ENCODE results near the gene PLXNB2.

The PLXNB2 gene

DNA sequence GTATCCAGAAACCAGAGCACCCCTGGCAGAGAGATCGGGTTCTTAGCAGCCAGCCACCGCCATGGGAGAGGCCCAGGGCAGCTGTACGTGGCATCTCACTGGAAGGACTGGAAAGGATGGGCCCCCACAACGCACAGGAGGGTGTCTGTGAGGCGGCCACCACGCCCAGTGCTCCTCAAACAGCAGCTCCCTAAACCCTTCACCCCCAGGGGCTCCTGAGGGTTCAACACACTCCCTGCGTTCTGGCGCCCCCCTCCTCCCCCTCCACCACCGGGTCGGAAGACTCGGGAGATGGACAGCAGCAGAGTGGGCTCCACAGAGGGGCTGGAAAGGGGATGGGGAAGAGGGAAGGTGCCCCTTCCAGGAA lies 47.0 kb downstream of the PLXNB2 start:
- TF ChIP-seq, protein P1, sequence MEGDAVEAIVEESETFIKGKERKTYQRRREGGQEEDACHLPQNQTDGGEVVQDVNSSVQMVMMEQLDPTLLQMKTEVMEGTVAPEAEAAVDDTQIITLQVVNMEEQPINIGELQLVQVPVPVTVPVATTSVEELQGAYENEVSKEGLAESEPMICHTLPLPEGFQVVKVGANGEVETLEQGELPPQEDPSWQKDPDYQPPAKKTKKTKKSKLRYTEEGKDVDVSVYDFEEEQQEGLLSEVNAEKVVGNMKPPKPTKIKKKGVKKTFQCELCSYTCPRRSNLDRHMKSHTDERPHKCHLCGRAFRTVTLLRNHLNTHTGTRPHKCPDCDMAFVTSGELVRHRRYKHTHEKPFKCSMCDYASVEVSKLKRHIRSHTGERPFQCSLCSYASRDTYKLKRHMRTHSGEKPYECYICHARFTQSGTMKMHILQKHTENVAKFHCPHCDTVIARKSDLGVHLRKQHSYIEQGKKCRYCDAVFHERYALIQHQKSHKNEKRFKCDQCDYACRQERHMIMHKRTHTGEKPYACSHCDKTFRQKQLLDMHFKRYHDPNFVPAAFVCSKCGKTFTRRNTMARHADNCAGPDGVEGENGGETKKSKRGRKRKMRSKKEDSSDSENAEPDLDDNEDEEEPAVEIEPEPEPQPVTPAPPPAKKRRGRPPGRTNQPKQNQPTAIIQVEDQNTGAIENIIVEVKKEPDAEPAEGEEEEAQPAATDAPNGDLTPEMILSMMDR (conservative IDR thresholded peaks at IDR 0.05; ENCODE audit: low read depth, low read length) = no peak
- peak overlapping the region; percentile 53 for H3K4me3 ChIP-seq (ENCODE audit: low read length)
- DNase-seq (ENCODE audit: low read depth) = no peak

DNA sequence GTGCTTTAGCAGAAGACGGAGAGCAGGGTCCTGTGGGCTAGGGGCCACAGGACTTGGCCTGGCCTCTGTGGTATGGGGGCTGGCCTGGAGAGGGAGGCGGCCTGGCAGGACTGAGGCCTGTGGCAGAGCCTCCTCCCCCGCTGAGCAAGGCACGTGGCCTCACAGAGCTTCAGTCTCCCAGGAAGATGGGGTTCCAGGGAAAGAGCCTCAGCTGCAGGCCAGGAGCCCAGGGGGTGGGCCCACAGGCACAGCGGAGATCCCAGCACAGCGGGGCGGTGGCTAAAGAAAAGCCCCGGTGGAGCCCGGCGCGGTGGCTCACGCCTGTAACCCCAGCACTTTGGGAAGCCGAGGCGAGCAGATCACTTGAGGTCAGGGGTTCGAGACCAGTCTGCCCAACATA lies 48.1 kb downstream of the PLXNB2 start:
- TF ChIP-seq, protein P1 (conservative IDR thresholded peaks at IDR 0.05; ENCODE audit: low read depth, low read length) = no peak
- no peak for DNase-seq (ENCODE audit: low read depth)
- H3K4me3 ChIP-seq (ENCODE audit: low read length) = no peak overlapping the region

DNA sequence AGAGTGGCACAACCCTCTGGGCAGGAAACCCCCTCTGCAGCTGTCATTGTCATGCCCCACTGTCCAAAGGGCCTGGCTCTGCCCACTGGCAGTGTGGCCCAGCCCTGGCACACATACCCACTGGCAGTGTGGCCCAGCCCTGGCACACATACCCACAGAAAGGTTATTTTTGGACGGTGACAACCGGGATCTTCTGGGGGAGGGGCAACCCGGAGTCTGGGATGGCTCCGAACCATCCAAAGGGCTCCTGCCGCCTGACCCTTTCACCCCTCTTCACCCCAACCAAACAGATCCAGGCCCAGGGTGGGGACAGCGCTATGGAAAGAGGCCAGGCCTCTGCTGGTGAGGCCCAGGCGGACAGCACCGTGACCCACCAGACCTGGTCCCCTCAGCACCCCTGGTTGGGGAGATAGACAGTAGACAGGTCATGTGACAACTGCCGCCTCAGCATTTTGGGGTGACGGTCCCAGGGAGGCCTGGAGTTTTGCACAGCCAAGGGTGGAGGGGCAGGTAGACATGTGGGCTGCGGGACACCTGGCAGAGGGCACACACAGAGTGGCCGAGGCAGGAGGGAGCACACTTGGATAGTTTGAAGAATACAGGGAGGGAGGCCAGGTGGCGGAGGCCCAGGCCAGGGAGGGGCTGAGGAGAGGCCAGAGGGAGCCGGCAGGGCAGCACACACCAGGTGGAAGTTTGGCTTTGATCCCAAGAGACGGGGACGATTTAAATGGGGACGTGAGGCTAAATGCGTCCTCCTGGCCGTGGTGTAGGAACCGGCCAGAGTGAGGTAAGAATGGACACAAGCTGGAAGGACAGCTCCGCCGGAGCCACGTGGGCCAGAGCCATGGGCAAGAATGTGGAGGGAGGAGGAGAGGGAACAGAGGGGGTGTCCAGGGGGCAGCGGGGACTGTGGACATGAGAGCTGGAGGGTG lies 48.8 kb downstream of the PLXNB2 start:
- TF ChIP-seq, protein P1 (conservative IDR thresholded peaks at IDR 0.05; ENCODE audit: low read depth, low read length) = no peak
- H3K4me3 ChIP-seq (ENCODE audit: low read length) = no peak overlapping the region
- DNase-seq (ENCODE audit: low read depth) = no peak

DNA sequence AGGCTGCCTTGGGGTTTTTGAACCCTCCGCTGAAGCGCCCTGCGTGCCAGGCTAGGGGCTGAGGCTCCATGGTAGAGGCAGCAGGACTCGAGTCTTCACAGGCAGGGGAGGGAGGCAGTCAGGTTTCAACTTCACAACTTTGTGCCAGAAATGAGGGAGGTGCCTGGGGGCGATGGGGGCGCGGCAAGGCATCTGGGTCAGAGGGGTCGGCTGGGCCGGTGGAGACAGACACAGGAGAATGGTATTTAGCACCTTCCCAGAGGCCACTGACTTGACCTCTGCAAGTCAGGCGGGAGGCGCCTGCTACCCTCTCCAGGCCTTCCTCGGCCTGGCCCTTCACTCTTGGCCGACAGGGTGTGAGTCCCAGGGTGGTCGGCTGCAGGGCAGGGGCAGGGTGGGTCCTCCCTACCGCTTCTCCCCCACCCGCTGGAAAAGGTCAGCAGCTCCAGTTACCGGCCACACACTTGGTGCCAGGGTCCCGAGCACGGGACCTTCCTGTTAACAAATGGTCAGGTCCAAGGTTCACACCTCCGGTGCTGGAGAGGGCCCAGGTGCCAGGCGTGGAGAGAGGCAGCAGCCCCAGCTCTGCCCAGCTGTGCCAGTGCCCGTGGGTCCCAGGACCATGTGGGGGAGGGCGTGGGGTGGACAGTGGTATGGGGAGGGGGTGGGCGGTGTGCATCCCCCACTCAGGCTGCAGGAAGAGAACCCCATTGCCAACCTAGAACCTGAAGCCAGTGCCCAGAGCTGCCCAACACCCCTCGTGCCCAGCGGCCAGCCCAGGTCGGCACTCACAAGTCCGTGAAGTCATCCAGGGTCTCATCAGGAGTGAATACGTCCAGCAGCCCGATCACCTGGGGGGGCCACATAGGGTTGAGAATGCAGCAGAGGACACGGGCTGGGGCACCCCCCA lies 49.7 kb downstream of the PLXNB2 start:
- TF ChIP-seq, protein P1 (conservative IDR thresholded peaks at IDR 0.05; ENCODE audit: low read depth, low read length) = no peak
- H3K4me3 ChIP-seq (ENCODE audit: low read length) = no peak overlapping the region
- no peak for DNase-seq (ENCODE audit: low read depth)

DNA sequence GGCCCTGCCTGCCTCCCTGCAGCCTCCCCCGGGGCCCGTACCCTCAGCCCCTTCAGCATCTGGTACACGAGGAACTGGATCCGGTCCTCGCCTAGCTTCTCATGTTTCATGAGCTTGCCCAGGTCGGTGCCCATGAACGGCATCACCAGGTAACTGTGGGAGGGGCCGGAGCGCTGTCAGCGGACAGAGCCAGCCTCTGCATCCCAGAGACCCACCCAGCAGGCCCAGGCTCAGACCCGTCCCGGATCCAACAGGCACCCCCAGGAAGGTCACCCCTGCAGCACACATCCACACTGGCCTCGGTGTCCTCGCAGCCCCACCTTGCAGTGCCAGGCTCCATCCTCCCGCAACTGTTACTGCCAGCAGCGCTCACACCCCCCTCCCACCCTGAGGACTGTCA lies 50.4 kb downstream of the PLXNB2 start:
- no peak for DNase-seq (ENCODE audit: low read depth)

DNA sequence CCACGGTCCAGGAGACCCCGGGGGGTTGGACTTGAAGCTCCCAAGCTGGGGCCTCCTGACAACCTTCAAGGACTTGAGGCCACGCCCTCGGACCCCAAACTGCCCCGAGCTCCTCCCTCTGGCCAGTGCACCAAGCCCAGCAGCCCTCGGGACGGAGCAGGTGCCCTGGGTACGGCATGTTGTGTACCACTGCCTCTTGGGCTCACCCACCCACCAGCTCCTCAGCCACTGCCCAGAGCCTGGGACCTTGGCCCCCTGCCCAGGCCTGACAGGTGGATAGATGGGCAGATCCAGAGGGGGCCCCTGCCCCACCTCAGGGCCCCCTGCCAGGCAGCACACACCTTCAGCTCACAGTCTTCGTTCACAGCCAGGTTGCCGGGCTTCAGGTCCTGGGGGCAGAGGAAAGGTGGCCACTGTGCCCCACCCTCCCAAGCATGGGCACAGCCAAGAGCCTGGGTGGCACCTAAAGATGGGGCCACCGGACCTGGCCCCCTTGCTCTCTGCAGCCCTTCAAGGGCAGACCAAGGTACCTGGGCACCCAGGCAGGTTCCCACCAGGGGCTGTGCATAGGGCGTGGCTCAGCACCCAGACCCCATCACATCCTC lies 51.1 kb downstream of the PLXNB2 start:
- TF ChIP-seq, protein P1 (conservative IDR thresholded peaks at IDR 0.05; ENCODE audit: low read depth, low read length) = no peak
- DNase-seq (ENCODE audit: low read depth) = no peak
- H3K4me3 ChIP-seq (ENCODE audit: low read length) = no peak overlapping the region

More for the DNA sequence above, 50.4 kb downstream of the PLXNB2 start:
- TF ChIP-seq, protein P1 (conservative IDR thresholded peaks at IDR 0.05; ENCODE audit: low read depth, low read length) = no peak
- no peak overlapping the region for H3K4me3 ChIP-seq (ENCODE audit: low read length)
